K562 (cell line): ENCODE results near the gene MAP2.

ENCODE experiments used
- CAMTA2 ChIP-seq: fragments of 250-450 bp; sonication (Bioruptor Pico); conservative IDR thresholded peaks from 2 replicates; pipeline ENCODE4 v1.5.1; 2022
- ESRRA ChIP-seq: fragments of 450-650 bp; IDR thresholded peaks from 2 replicates; pipeline ENCODE4 v1.6.1; 2014; ENCODE audit warnings: low read depth, mild to moderate bottlenecking, moderate library complexity, borderline replicate concordance
- EZH2 ChIP-seq: IDR thresholded peaks from 2 replicates; pipeline ENCODE4 v1.6.1; 2012; ENCODE audit warnings: low read depth, mild to moderate bottlenecking, inconsistent platforms, low read length, borderline replicate concordance
- FOS ChIP-seq: IDR thresholded peaks from 3 replicates; pipeline ENCODE4 v1.6.1; 2011; ENCODE audit not compliant: insufficient read length; ENCODE audit errors: extremely low read depth
- GABPB2 ChIP-seq: fragments of 250-450 bp; sonication (Bioruptor Pico); conservative IDR thresholded peaks from 2 replicates; pipeline ENCODE4 v1.5.1; 2021; ENCODE audit warnings: mild to moderate bottlenecking
- NCOR1 ChIP-seq: fragments of 450-650 bp; IDR thresholded peaks from 2 replicates; pipeline ENCODE4 v1.6.1; 2016; ENCODE audit warnings: mild to moderate bottlenecking, moderate library complexity
- NFATC3 ChIP-seq: fragments of 450-650 bp; IDR thresholded peaks from 2 replicates; pipeline ENCODE4 v1.6.1; 2017; ENCODE audit warnings: mild to moderate bottlenecking
- TCF7L2 ChIP-seq: fragments of 150-350 bp; IDR thresholded peaks from 2 replicates; pipeline ENCODE4 v1.6.1; 2016; ENCODE audit warnings: low read depth, mild to moderate bottlenecking, low read length, moderate library complexity
- WHSC1 ChIP-seq: IDR thresholded peaks from one replicate; pipeline ENCODE4 v1.6.1; 2012; ENCODE audit warnings: low read length, control low read depth, inconsistent platforms
- YY1 ChIP-seq, 3 experiments: IDR thresholded peaks; 2 replicates each; pipeline ENCODE4 v1.6.1; 2011; ENCODE audit warnings: low read length in 2 of 3, mild to moderate bottlenecking in 2 of 3, moderate library complexity in 2 of 3, borderline replicate concordance in 1 of 3, control low read depth in 1 of 3, low read depth in 1 of 3; ENCODE audit not compliant: insufficient read depth in 3 of 3, insufficient replicate concordance in 2 of 3, control insufficient read depth in 1 of 3, insufficient read length in 1 of 3; ENCODE audit errors: extremely low read depth in 1 of 3
- TF ChIP-seq, protein P1 (sequence below): fragments of 450-650 bp; IDR thresholded peaks from 2 replicates; pipeline ENCODE4 v1.7.1; 2018; ENCODE audit warnings: mild to moderate bottlenecking, low read depth; ENCODE audit not compliant: partially characterized antibody
- TF ChIP-seq, protein P2 (sequence below), 3 experiments: IDR thresholded peaks in 2 of 3; conservative IDR thresholded peaks in 1 of 3; 2 replicates each; pipeline ENCODE4 v1.5.1; 2011 to 2012; ENCODE audit warnings: low read length in 3 of 3, mild to moderate bottlenecking in 3 of 3, control low read depth in 2 of 3, improper control_type of control experiment in 1 of 3, inconsistent platforms in 1 of 3, low read depth in 1 of 3, mixed read lengths in 1 of 3, moderate library complexity in 1 of 3; ENCODE audit not compliant: insufficient read depth in 2 of 3

GRCh38 chr2:209591021-209591420 lies 167.2 kb downstream of the MAP2 start:
- TF ChIP-seq TCF7L2 (no peak), CAMTA2 (CRISPR knock-in tag) (no peak), FOS (no peak), ESRRA (no peak), YY1 (IDR thresholded peaks at IDR 0.05; ENCODE audit: borderline replicate concordance in 1 of 3, control insufficient read depth in 1 of 3, extremely low read depth in 1 of 3, insufficient read depth in 3 of 3, insufficient read length in 1 of 3, insufficient replicate concordance in 2 of 3, low read depth in 1 of 3, low read length in 2 of 3) (no peak), WHSC1 (no peak), NFATC3 (no peak), EZH2 (no peak), NCOR1 (no peak), GABPB2 (CRISPR knock-in tag) (no peak)
- TF ChIP-seq, protein P1, sequence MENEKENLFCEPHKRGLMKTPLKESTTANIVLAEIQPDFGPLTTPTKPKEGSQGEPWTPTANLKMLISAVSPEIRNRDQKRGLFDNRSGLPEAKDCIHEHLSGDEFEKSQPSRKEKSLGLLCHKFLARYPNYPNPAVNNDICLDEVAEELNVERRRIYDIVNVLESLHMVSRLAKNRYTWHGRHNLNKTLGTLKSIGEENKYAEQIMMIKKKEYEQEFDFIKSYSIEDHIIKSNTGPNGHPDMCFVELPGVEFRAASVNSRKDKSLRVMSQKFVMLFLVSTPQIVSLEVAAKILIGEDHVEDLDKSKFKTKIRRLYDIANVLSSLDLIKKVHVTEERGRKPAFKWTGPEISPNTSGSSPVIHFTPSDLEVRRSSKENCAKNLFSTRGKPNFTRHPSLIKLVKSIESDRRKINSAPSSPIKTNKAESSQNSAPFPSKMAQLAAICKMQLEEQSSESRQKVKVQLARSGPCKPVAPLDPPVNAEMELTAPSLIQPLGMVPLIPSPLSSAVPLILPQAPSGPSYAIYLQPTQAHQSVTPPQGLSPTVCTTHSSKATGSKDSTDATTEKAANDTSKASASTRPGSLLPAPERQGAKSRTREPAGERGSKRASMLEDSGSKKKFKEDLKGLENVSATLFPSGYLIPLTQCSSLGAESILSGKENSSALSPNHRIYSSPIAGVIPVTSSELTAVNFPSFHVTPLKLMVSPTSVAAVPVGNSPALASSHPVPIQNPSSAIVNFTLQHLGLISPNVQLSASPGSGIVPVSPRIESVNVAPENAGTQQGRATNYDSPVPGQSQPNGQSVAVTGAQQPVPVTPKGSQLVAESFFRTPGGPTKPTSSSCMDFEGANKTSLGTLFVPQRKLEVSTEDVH, result no peak
- TF ChIP-seq, protein P2, sequence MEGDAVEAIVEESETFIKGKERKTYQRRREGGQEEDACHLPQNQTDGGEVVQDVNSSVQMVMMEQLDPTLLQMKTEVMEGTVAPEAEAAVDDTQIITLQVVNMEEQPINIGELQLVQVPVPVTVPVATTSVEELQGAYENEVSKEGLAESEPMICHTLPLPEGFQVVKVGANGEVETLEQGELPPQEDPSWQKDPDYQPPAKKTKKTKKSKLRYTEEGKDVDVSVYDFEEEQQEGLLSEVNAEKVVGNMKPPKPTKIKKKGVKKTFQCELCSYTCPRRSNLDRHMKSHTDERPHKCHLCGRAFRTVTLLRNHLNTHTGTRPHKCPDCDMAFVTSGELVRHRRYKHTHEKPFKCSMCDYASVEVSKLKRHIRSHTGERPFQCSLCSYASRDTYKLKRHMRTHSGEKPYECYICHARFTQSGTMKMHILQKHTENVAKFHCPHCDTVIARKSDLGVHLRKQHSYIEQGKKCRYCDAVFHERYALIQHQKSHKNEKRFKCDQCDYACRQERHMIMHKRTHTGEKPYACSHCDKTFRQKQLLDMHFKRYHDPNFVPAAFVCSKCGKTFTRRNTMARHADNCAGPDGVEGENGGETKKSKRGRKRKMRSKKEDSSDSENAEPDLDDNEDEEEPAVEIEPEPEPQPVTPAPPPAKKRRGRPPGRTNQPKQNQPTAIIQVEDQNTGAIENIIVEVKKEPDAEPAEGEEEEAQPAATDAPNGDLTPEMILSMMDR (IDR thresholded peaks at IDR 0.05 in 2 of 3, conservative IDR thresholded peaks at IDR 0.05 in 1 of 3; ENCODE audit: insufficient read depth in 2 of 3, low read depth in 1 of 3, low read length in 3 of 3), result no peak
